Activated naive CD4-positive, alpha-beta T cell treated with anti-CD3 and anti-CD28 coated beads for 36 hours (primary cell): ENCODE measurements around the gene CMTM8. TPM values are rescaled to one million over a fixed set of nuclear protein-coding genes. Genes with fewer than 3 reads are reported as not detected.

Experiments used
- CTCF ChIA-PET: fragments of 350-600 bp; sonication (Branson Sonifier 250); formaldehyde crosslinking; loops from one replicate; lab custom pipeline; 2021; ENCODE audit warnings: antibody characterized with exemption; lab: Charles Lee
- DNase-seq: peaks from one replicate; pipeline ENCODE4 v3.0.0-alpha.2; 2020
- H3K27ac Mint-ChIP-seq: one replicate; pipeline ENCODE4 v1.8.0; 2021; ENCODE audit warnings: mild to moderate bottlenecking, mixed read lengths
- H3K27me3 Mint-ChIP-seq: one replicate; pipeline ENCODE4 v1.8.0; 2021; ENCODE audit warnings: low read depth, mixed read lengths
- H3K36me3 Mint-ChIP-seq: one replicate; pipeline ENCODE4 v1.8.0; 2021; ENCODE audit warnings: low read depth, mixed read lengths
- H3K4me1 Mint-ChIP-seq: one replicate; pipeline ENCODE4 v1.8.0; 2021; ENCODE audit warnings: low read depth, mixed read lengths
- H3K4me3 Mint-ChIP-seq: one replicate; pipeline ENCODE4 v1.8.0; 2021; ENCODE audit warnings: mild to moderate bottlenecking, moderate library complexity, mixed read lengths
- H3K9me3 Mint-ChIP-seq: one replicate; pipeline ENCODE4 v1.8.0; 2021; ENCODE audit warnings: mixed read lengths
- intact Hi-C: fragments of 100-400 bp; cut with micrococcal nuclease; formaldehyde crosslinking; loops from one replicate; pipeline ENCODE4 v1.15.1; 2023
- total RNA-seq, 2 experiments: library from RNA; stranded (reverse); gene quantifications; one replicate each; pipeline ENCODE4 v1.2.3, GENCODE V29; 2021

The CMTM8 gene
- total RNA-seq, 2 experiments from 2014 or later = 16.0 to 19.1 TPM

GRCh38 chr3:32392536-32393302 lies 154.2 kb downstream of the CMTM8 start:
- Mint-ChIP-seq H3K9me3 (no peaks in the 10 kb centered on the region), H3K27ac (peak overlapping the region; percentile 93), H3K4me3 (peak overlapping the region; percentile 95), H3K4me1 (peaks cover 56% of the 10 kb centered on the region), H3K27me3 (no peaks in the 10 kb centered on the region), H3K36me3 (peaks cover 10% of the 10 kb centered on the region)
- DNase-seq = peak; percentile 55
- CTCF ChIA-PET = interaction anchor here (0.6 to 5.4 kb wide), 3 partner anchors 17 to 76 kb away, joined by 4 to 38 read pairs (median 37); no protein-coding TSS in a partner anchor
- intact Hi-C loops = loop anchor here (1.0 to 10.0 kb wide), 2 partner anchors 68 to 292 kb away; partner anchors contain the start of gene CNOT10

DNA sequence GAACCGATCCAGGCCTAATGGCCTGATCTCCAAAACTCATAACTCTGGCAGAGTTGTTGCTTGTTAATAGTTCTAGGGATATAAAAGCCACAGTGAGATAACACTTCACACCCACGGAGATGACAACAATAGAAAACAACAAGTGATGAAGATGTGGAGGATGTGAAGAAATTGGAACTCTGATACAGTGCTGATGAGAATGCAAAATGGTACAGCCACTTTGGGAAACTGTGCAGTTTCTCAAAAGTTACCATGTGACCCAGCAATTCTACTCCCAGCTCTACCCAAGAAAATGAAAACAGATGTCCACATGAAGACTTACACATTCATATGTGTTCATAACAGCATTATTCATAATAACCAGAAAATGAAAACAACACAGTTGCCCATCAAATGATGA lies 157.0 kb downstream of the CMTM8 start:
- intact Hi-C loops = loop anchor here (10.0 kb wide), 1 partner anchor 289 kb away; the partner anchor contains the start of gene CNOT10
- DNase-seq = no peak
- no peak overlapping the region for H3K4me3 Mint-ChIP-seq
- H3K4me1 Mint-ChIP-seq = peaks cover 66% of the 10 kb centered on the region
- CTCF ChIA-PET = interaction anchor here (0.6 to 6.3 kb wide), 8 partner anchors 19 to 217 kb away, joined by 3 to 48 read pairs (median 4); no protein-coding TSS in a partner anchor
- H3K27ac Mint-ChIP-seq = peak overlapping the region; percentile 65
- no peaks in the 10 kb centered on the region for H3K9me3 Mint-ChIP-seq
- H3K27me3 Mint-ChIP-seq = no peaks in the 10 kb centered on the region
- H3K36me3 Mint-ChIP-seq = peaks cover 10% of the 10 kb centered on the region

- peaks cover 4% of the 10 kb centered on the region for H3K36me3 Mint-ChIP-seq
- DNase-seq = no peak
- H3K4me3 Mint-ChIP-seq = no peak overlapping the region
- peaks cover 71% of the 10 kb centered on the region for H3K4me1 Mint-ChIP-seq
- no peak overlapping the region for H3K27ac Mint-ChIP-seq
- CTCF ChIA-PET = interaction anchor here (0.7 to 6.3 kb wide), 9 partner anchors 9 to 220 kb away, joined by 3 to 48 read pairs (median 4); no protein-coding TSS in a partner anchor
- intact Hi-C loops = loop anchor here (2.0 to 10.0 kb wide), 2 partner anchors 63 to 287 kb away; partner anchors contain the start of gene CNOT10
- no peaks in the 10 kb centered on the region for H3K27me3 Mint-ChIP-seq
- H3K9me3 Mint-ChIP-seq = no peaks in the 10 kb centered on the region
These were observed 159.5 kb downstream of the CMTM8 start for GRCh38 chr3:32397941-32398340.

DNA sequence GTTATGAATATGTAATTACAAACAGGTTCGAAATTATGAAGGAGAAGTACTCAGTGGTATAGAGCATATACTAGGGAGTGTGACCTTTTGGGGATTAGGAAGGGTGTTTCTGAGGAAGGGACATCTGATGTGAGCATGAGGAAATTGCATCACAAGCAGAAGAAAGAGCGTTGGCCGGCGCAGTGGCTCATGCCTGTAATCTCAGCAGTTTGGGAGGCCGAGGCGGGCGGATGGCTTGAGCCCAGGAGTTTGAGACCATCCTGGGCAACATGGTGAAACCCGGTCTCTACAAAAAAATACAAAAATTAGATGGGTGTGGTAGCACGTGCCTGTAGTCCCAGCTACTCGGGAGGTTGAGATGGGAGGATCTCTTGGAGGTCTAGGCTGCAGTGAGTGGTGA lies 160.1 kb downstream of the CMTM8 start:
- CTCF ChIA-PET = interaction anchor here (0.6 to 6.3 kb wide), 7 partner anchors 23 to 101 kb away, joined by 3 to 48 read pairs (median 4); no protein-coding TSS in a partner anchor
- no peak for DNase-seq
- no peaks in the 10 kb centered on the region for H3K27me3 Mint-ChIP-seq
- peaks cover 5% of the 10 kb centered on the region for H3K36me3 Mint-ChIP-seq
- H3K9me3 Mint-ChIP-seq = no peaks in the 10 kb centered on the region
- peaks cover 71% of the 10 kb centered on the region for H3K4me1 Mint-ChIP-seq
- H3K27ac Mint-ChIP-seq = peak overlapping the region; percentile 44
- intact Hi-C loops = loop anchor here (2.0 to 10.0 kb wide), 2 partner anchors 64 to 286 kb away; partner anchors contain the start of gene CNOT10
- H3K4me3 Mint-ChIP-seq = no peak overlapping the region

- Mint-ChIP-seq H3K4me3 (no peak overlapping the region), H3K27ac (peak overlapping the region; percentile 59), H3K36me3 (peaks cover 8% of the 10 kb centered on the region), H3K9me3 (no peaks in the 10 kb centered on the region), H3K27me3 (no peaks in the 10 kb centered on the region), H3K4me1 (peaks cover 69% of the 10 kb centered on the region)
- peak; percentile 54 for DNase-seq
- intact Hi-C loops = loop anchor here (1.0 to 10.0 kb wide), 8 partner anchors 8 to 286 kb away; partner anchors contain the start of genes CMTM7 and CNOT10
- CTCF ChIA-PET = interaction anchor here (0.8 to 6.3 kb wide), 4 partner anchors 19 to 63 kb away, joined by 3 to 48 read pairs (median 4); no protein-coding TSS in a partner anchor
These were observed 160.6 kb downstream of the CMTM8 start for GRCh38 chr3:32399030-32399620.

- Mint-ChIP-seq H3K4me1 (peaks cover 69% of the 10 kb centered on the region), H3K9me3 (no peaks in the 10 kb centered on the region), H3K4me3 (peak overlapping the region; percentile 92), H3K36me3 (peaks cover 16% of the 10 kb centered on the region), H3K27ac (peak overlapping the region; percentile 99), H3K27me3 (no peaks in the 10 kb centered on the region)
- DNase-seq = no peak
- CTCF ChIA-PET = interaction anchor here (0.8 to 1.7 kb wide), 6 partner anchors 14 to 67 kb away, joined by 3 to 9 read pairs (median 5); no protein-coding TSS in a partner anchor
- intact Hi-C loops = loop anchor here (1.0 kb wide), 2 partner anchors 13 to 19 kb away; no protein-coding TSS in a partner anchor
These were observed 162.6 kb downstream of the CMTM8 start for GRCh38 chr3:32401126-32401525.

DNA sequence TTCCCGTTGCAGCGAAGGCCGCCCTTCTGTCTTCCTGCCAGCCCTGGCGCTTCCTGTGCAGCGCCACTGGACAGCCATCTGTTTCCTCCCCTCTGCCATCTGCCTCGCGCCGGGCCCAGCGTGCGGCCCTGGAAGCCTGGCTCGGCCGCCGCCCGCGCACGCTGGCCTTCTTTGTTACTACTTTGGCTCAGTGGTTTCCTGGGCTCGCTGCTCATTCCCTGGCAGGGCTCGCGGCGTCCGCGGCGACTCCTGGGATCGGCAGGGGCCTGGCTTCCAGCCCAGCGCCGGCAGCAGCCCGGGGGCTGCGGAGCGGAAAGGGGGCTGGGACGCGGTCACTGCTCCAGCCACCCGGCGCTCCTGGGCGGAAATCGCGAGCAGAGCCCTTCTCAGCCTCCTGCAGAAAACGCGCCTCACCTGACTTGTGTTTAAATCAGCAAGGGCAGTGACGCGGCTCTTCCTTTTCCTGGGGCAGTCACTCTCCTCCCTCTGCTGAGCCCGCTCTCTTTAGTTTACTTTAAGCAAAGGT lies 163.1 kb downstream of the CMTM8 start:
- intact Hi-C loops = loop anchor here (1.0 kb wide), 3 partner anchors 13 to 32 kb away; no protein-coding TSS in a partner anchor
- peak; percentile 77 for DNase-seq
- Mint-ChIP-seq H3K4me3 (peak overlapping the region; percentile 92), H3K9me3 (no peaks in the 10 kb centered on the region), H3K27me3 (no peaks in the 10 kb centered on the region), H3K27ac (peak overlapping the region; percentile 99), H3K36me3 (peaks cover 16% of the 10 kb centered on the region), H3K4me1 (peaks cover 74% of the 10 kb centered on the region)
- CTCF ChIA-PET = interaction anchor here (0.8 to 1.7 kb wide), 4 partner anchors 19 to 66 kb away, joined by 3 to 9 read pairs (median 5); no protein-coding TSS in a partner anchor

GRCh38 chr3:32403663-32404062 lies 165.2 kb downstream of the CMTM8 start:
- Mint-ChIP-seq H3K4me1 (peaks cover 81% of the 10 kb centered on the region), H3K4me3 (no peak overlapping the region), H3K27ac (peak overlapping the region; percentile 83), H3K9me3 (no peaks in the 10 kb centered on the region), H3K27me3 (no peaks in the 10 kb centered on the region), H3K36me3 (peaks cover 16% of the 10 kb centered on the region)
- no peak for DNase-seq
- CTCF ChIA-PET = interaction anchor here (1.6 to 3.5 kb wide), 3 partner anchors 11 to 64 kb away, joined by 5 to 12 read pairs (median 9); no protein-coding TSS in a partner anchor
- intact Hi-C loops = no loop called here

GRCh38 chr3:32404714-32405113 lies 166.2 kb downstream of the CMTM8 start:
- Mint-ChIP-seq H3K36me3 (peaks cover 16% of the 10 kb centered on the region), H3K27me3 (no peaks in the 10 kb centered on the region), H3K9me3 (no peaks in the 10 kb centered on the region), H3K27ac (peak overlapping the region; percentile 25), H3K4me1 (peaks cover 78% of the 10 kb centered on the region), H3K4me3 (no peak overlapping the region)
- intact Hi-C loops = no loop called here
- DNase-seq = no peak
- CTCF ChIA-PET = interaction anchor here (0.6 to 3.5 kb wide), 5 partner anchors 10 to 143 kb away, joined by 3 to 12 read pairs (median 9); no protein-coding TSS in a partner anchor

- H3K4me1 Mint-ChIP-seq = peaks cover 80% of the 10 kb centered on the region
- no peaks in the 10 kb centered on the region for H3K9me3 Mint-ChIP-seq
- CTCF ChIA-PET = interaction anchor here (0.6 to 3.5 kb wide), 4 partner anchors 9 to 143 kb away, joined by 3 to 12 read pairs (median 7); no protein-coding TSS in a partner anchor
- no peak overlapping the region for H3K27ac Mint-ChIP-seq
- H3K36me3 Mint-ChIP-seq = peaks cover 18% of the 10 kb centered on the region
- H3K4me3 Mint-ChIP-seq = no peak overlapping the region
- no peak for DNase-seq
- no peaks in the 10 kb centered on the region for H3K27me3 Mint-ChIP-seq
- intact Hi-C loops = no loop called here
These were observed 166.7 kb downstream of the CMTM8 start for GRCh38 chr3:32405155-32405554.

GRCh38 chr3:32405711-32406323 lies 167.3 kb downstream of the CMTM8 start:
- DNase-seq = no peak
- CTCF ChIA-PET = interaction anchor here (1.3 to 3.5 kb wide), 3 partner anchors 9 to 62 kb away, joined by 5 to 12 read pairs (median 9); no protein-coding TSS in a partner anchor
- peaks cover 81% of the 10 kb centered on the region for H3K4me1 Mint-ChIP-seq
- H3K9me3 Mint-ChIP-seq = no peaks in the 10 kb centered on the region
- no peak overlapping the region for H3K4me3 Mint-ChIP-seq
- no peaks in the 10 kb centered on the region for H3K27me3 Mint-ChIP-seq
- H3K27ac Mint-ChIP-seq = peak overlapping the region; percentile 48
- intact Hi-C loops = no loop called here
- peaks cover 18% of the 10 kb centered on the region for H3K36me3 Mint-ChIP-seq
